H7 (cell line): ENCODE measurements around the gene WDR43. TPM values are rescaled to one million over a fixed set of nuclear protein-coding genes. Genes with fewer than 3 reads are reported as not detected.

Source experiments
- DNase-seq: peaks from one replicate; pipeline ENCODE4 v3.0.0; 2012
- H3K27me3 ChIP-seq: 2 replicates; pipeline ENCODE4 v1.6.0; 2011; ENCODE audit warnings: mild to moderate bottlenecking, low read length; ENCODE audit not compliant: control insufficient read depth, insufficient read depth
- H3K36me3 ChIP-seq: replicated peaks from 2 replicates; pipeline ENCODE4 v1.5.1; 2011; ENCODE audit warnings: low read length; ENCODE audit not compliant: control insufficient read depth, insufficient read depth
- H3K4me3 ChIP-seq: 2 replicates; pipeline ENCODE4 v1.5.1; 2011; ENCODE audit warnings: low read depth, mild to moderate bottlenecking, control low read depth, low read length, moderate library complexity; ENCODE audit not compliant: insufficient read depth
- total RNA-seq: library from RNA; depleted of rRNA; stranded (reverse); fragments of >200 nt; shearing (Covaris generic); gene quantifications from 2 replicates; pipeline ENCODE4 v1.2.3, GENCODE V29; 2014

The WDR43 gene
- total RNA-seq, 1 experiment from 2014 or later = 106 TPM

GRCh38 chr2:28902584-28902983 lies 8.1 kb downstream of the WDR43 start:
- no peaks in the 10 kb centered on the region for H3K27me3 ChIP-seq
- DNase-seq = no peak

GRCh38 chr2:28904295-28904694 lies 9.8 kb downstream of the WDR43 start:
- no peaks in the 10 kb centered on the region for H3K27me3 ChIP-seq
- H3K4me3 ChIP-seq = no peak overlapping the region
- no peak for DNase-seq
- H3K36me3 ChIP-seq = peaks cover 26% of the 10 kb centered on the region

More at GRCh38 chr2:28902584-28902983, 8.1 kb downstream of the WDR43 start:
- no peak overlapping the region for H3K4me3 ChIP-seq
- H3K36me3 ChIP-seq = peaks cover 23% of the 10 kb centered on the region

- DNase-seq = no peak
- no peak overlapping the region for H3K4me3 ChIP-seq
- H3K27me3 ChIP-seq = no peaks in the 10 kb centered on the region
- peaks cover 31% of the 10 kb centered on the region for H3K36me3 ChIP-seq
Observed at GRCh38 chr2:28904802-28905457, 10.5 kb downstream of the WDR43 start.

- H3K36me3 ChIP-seq = peaks cover 34% of the 10 kb centered on the region
- no peak for DNase-seq
- H3K4me3 ChIP-seq = no peak overlapping the region
- H3K27me3 ChIP-seq = no peaks in the 10 kb centered on the region
Observed at GRCh38 chr2:28905533-28905932, 11.1 kb downstream of the WDR43 start.

GRCh38 chr2:28906376-28906775 lies 11.9 kb downstream of the WDR43 start:
- peaks cover 34% of the 10 kb centered on the region for H3K36me3 ChIP-seq
- DNase-seq = no peak
- no peaks in the 10 kb centered on the region for H3K27me3 ChIP-seq
- no peak overlapping the region for H3K4me3 ChIP-seq

- H3K27me3 ChIP-seq = no peaks in the 10 kb centered on the region
- no peak for DNase-seq
- peaks cover 35% of the 10 kb centered on the region for H3K36me3 ChIP-seq
- no peak overlapping the region for H3K4me3 ChIP-seq
Observed at GRCh38 chr2:28906821-28907220, 12.4 kb downstream of the WDR43 start.

GRCh38 chr2:28908172-28908571 lies 13.7 kb downstream of the WDR43 start:
- Histone ChIP-seq H3K36me3 (peaks cover 38% of the 10 kb centered on the region), H3K4me3 (no peak overlapping the region), H3K27me3 (no peaks in the 10 kb centered on the region)
- DNase-seq = no peak

- Histone ChIP-seq H3K27me3 (no peaks in the 10 kb centered on the region), H3K36me3 (peaks cover 39% of the 10 kb centered on the region), H3K4me3 (no peak overlapping the region)
- DNase-seq = no peak
Observed at GRCh38 chr2:28909655-28910353, 15.3 kb downstream of the WDR43 start.

- peaks cover 24% of the 10 kb centered on the region for H3K36me3 ChIP-seq
Observed at GRCh38 chr2:28915939-28916338, 21.5 kb downstream of the WDR43 start.

GRCh38 chr2:28926847-28927246 lies 32.4 kb downstream of the WDR43 start:
- no peak for DNase-seq
- no peak overlapping the region for H3K4me3 ChIP-seq
- H3K36me3 ChIP-seq = peaks cover 54% of the 10 kb centered on the region
- no peaks in the 10 kb centered on the region for H3K27me3 ChIP-seq

More at GRCh38 chr2:28915939-28916338, 21.5 kb downstream of the WDR43 start:
- DNase-seq = no peak
- no peak overlapping the region for H3K4me3 ChIP-seq
- no peaks in the 10 kb centered on the region for H3K27me3 ChIP-seq

GRCh38 chr2:28927469-28927868 lies 33.0 kb downstream of the WDR43 start:
- Histone ChIP-seq H3K27me3 (no peaks in the 10 kb centered on the region), H3K36me3 (peaks cover 55% of the 10 kb centered on the region), H3K4me3 (no peak overlapping the region)
- DNase-seq = no peak

GRCh38 chr2:28927878-28928277 lies 33.4 kb downstream of the WDR43 start:
- Histone ChIP-seq H3K27me3 (no peaks in the 10 kb centered on the region), H3K4me3 (no peak overlapping the region), H3K36me3 (peaks cover 55% of the 10 kb centered on the region)
- no peak for DNase-seq

- Histone ChIP-seq H3K27me3 (no peaks in the 10 kb centered on the region), H3K36me3 (peaks cover 46% of the 10 kb centered on the region), H3K4me3 (no peak overlapping the region)
- no peak for DNase-seq
Observed at GRCh38 chr2:28929581-28929980, 35.1 kb downstream of the WDR43 start.

- no peak for DNase-seq
- H3K4me3 ChIP-seq = no peak overlapping the region
- no peaks in the 10 kb centered on the region for H3K27me3 ChIP-seq
- H3K36me3 ChIP-seq = peaks cover 42% of the 10 kb centered on the region
Observed at GRCh38 chr2:28930205-28930604, 35.7 kb downstream of the WDR43 start.

GRCh38 chr2:28934769-28935168 lies 40.3 kb downstream of the WDR43 start:
- Histone ChIP-seq H3K36me3 (peaks cover 30% of the 10 kb centered on the region), H3K4me3 (no peak overlapping the region), H3K27me3 (no peaks in the 10 kb centered on the region)
- DNase-seq = no peak
